Trophoblast cell (in vitro differentiated cells and primary cell): ENCODE measurements around the gene KCMF1. TPM values are rescaled to one million over a fixed set of nuclear protein-coding genes. Genes with fewer than 3 reads are reported as not detected.
A peak's percentile ranks its signal among the peaks of the same experiment; 100 is the strongest.

Experiments
- DNase-seq, 2 donors: peaks; one replicate each; pipeline ENCODE4 v3.0.0-alpha.2; 2016
- H2AFZ ChIP-seq: 2 replicates; pipeline ENCODE4 v1.6.1; 2013; ENCODE audit warnings: low read length, moderate library complexity, mild to moderate bottlenecking; ENCODE audit not compliant: insufficient read depth, poor library complexity
- H2AK5ac ChIP-seq: 2 replicates; pipeline ENCODE4 v1.6.1; 2013; ENCODE audit warnings: mild to moderate bottlenecking, low read length
- H2BK120ac ChIP-seq: 2 replicates; pipeline ENCODE4 v1.6.1; 2013; ENCODE audit warnings: low read length, mild to moderate bottlenecking, moderate library complexity; ENCODE audit not compliant: insufficient read depth, poor library complexity
- H2BK12ac ChIP-seq: 2 replicates; pipeline ENCODE4 v1.6.1; 2013; ENCODE audit warnings: mild to moderate bottlenecking, low read length, moderate library complexity
- H2BK5ac ChIP-seq: 2 replicates; pipeline ENCODE4 v1.6.1; 2013; ENCODE audit warnings: low read length, low read depth, moderate library complexity, mild to moderate bottlenecking; ENCODE audit not compliant: poor library complexity
- H3K14ac ChIP-seq: 2 replicates; pipeline ENCODE4 v1.6.1; 2013; ENCODE audit warnings: mild to moderate bottlenecking, low read length
- H3K18ac ChIP-seq: 2 replicates; pipeline ENCODE4 v1.6.1; 2013; ENCODE audit warnings: mild to moderate bottlenecking, low read length
- H3K23ac ChIP-seq: 2 replicates; pipeline ENCODE4 v1.6.1; 2013; ENCODE audit warnings: low read length
- H3K27ac ChIP-seq: 2 replicates; pipeline ENCODE4 v1.5.1; 2013; ENCODE audit warnings: low read depth, mild to moderate bottlenecking, inconsistent platforms, low read length, moderate library complexity
- H3K27me3 ChIP-seq: 2 replicates; pipeline ENCODE4 v1.6.1; 2013; ENCODE audit warnings: inconsistent platforms, mild to moderate bottlenecking, low read length, moderate library complexity; ENCODE audit not compliant: insufficient read depth
- H3K36me3 ChIP-seq, 2 experiments: 1 replicate in 1 of 2; 2 replicates in 1 of 2; pipeline ENCODE4 v1.6.1; 2013; ENCODE audit warnings: low read length in 2 of 2, mild to moderate bottlenecking in 2 of 2, moderate library complexity in 1 of 2; ENCODE audit not compliant: insufficient read depth in 2 of 2, control insufficient read depth in 1 of 2
- H3K4ac ChIP-seq: 2 replicates; pipeline ENCODE4 v1.6.1; 2013; ENCODE audit warnings: low read depth, mild to moderate bottlenecking, low read length, moderate library complexity
- H3K4me1 ChIP-seq, 2 experiments: 1 replicate in 1 of 2; 2 replicates in 1 of 2; pipeline ENCODE4 v1.6.1; 2013; ENCODE audit warnings: low read length in 2 of 2, mild to moderate bottlenecking in 2 of 2, moderate library complexity in 1 of 2; ENCODE audit not compliant: insufficient read depth in 2 of 2, control insufficient read depth in 1 of 2
- H3K4me2 ChIP-seq: 2 replicates; pipeline ENCODE4 v1.6.1; 2013; ENCODE audit warnings: inconsistent platforms, mild to moderate bottlenecking, low read length, moderate library complexity
- H3K4me3 ChIP-seq: 2 replicates; pipeline ENCODE4 v1.5.1; 2013; ENCODE audit warnings: mild to moderate bottlenecking, low read depth, low read length, inconsistent platforms
- H3K79me1 ChIP-seq: one replicate; pipeline ENCODE4 v1.6.1; 2013; ENCODE audit warnings: low read length
- H3K79me2 ChIP-seq: 2 replicates; pipeline ENCODE4 v1.6.1; 2013; ENCODE audit warnings: low read length, mild to moderate bottlenecking; ENCODE audit not compliant: control insufficient read depth, insufficient read depth, poor library complexity
- H3K9ac ChIP-seq: 2 replicates; pipeline ENCODE4 v1.6.1; 2013; ENCODE audit warnings: mild to moderate bottlenecking, low read length
- H3K9me3 ChIP-seq: 2 replicates; pipeline ENCODE4 v1.6.1; 2013; ENCODE audit warnings: low read depth, mild to moderate bottlenecking, control low read depth, inconsistent platforms, low read length; ENCODE audit not compliant: insufficient read depth
- H4K12ac ChIP-seq: 2 replicates; pipeline ENCODE4 v1.6.1; 2013; ENCODE audit warnings: low read depth, mild to moderate bottlenecking, low read length, moderate library complexity
- H4K8ac ChIP-seq: 2 replicates; pipeline ENCODE4 v1.6.1; 2013; ENCODE audit warnings: low read depth, mild to moderate bottlenecking, low read length, moderate library complexity
- H4K91ac ChIP-seq: one replicate; pipeline ENCODE4 v1.6.1; 2013; ENCODE audit warnings: low read depth, mild to moderate bottlenecking, low read length, moderate library complexity
- WGBS: extraction: QIAGEN DNeasy Blood & Tissue Kit; methylation state at CpG from one replicate; pipeline ENCODE4 v1.1.7; 2013; ENCODE audit warnings: missing lambda C conversion rate; ENCODE audit not compliant: insufficient read length, insufficient coverage; ENCODE audit errors: extremely low coverage; 5-methylcytosine and 5-hydroxymethylcytosine counted together
- polyA plus RNA-seq: library from polyadenylated mRNA; stranded (reverse); fragments of 200-250 nt; gene quantifications from 2 replicates; pipeline ENCODE4 v1.2.3, GENCODE V29; 2013

The KCMF1 gene
- 43.3 and 44.7 TPM in 2 replicates for polyA plus RNA-seq

GRCh38 chr2:84970868-84971509, at the start of gene KCMF1:
KCMF1 (plus strand) TSS chr2:84971161; CDS start chr2:84971452, 291 bp downstream.
- peak within 1 kb of the TSS; percentile 93 for H3K18ac ChIP-seq
- H3K4me1 ChIP-seq, result no peaks in the 10 kb centered on the region
- H2BK120ac ChIP-seq, result peak within 1 kb of the TSS; percentile 83
- H3K14ac ChIP-seq, result peak within 1 kb of the TSS; percentile 99
- peak within 1 kb of the TSS; percentile 94 for H2AK5ac ChIP-seq
- H4K12ac ChIP-seq, result peak within 1 kb of the TSS; percentile 83
- H3K27ac ChIP-seq, result peak within 1 kb of the TSS; percentile 99
- peaks cover 3 to 4% of the 10 kb centered on the region in 2 experiments for H3K36me3 ChIP-seq
- peak within 1 kb of the TSS; percentile 87 for H2AFZ ChIP-seq
- H2BK12ac ChIP-seq, result peak within 1 kb of the TSS; percentile 89
- peak within 1 kb of the TSS; percentile 95 for H3K9ac ChIP-seq
- no peak within 1 kb of the TSS for H3K23ac ChIP-seq
- H3K79me2 ChIP-seq, result peaks cover 22% of the 10 kb centered on the region
- peak within 1 kb of the TSS; percentile 87 for H3K4me3 ChIP-seq
- DNase-seq, result peak; percentile 30 to 64
- peak within 1 kb of the TSS; percentile 90 for H3K4ac ChIP-seq
- no peaks in the 10 kb centered on the region for H3K9me3 ChIP-seq
- H2BK5ac ChIP-seq, result peak within 1 kb of the TSS; percentile 98
- H3K79me1 ChIP-seq, result peaks cover 15% of the 10 kb centered on the region
- peak within 1 kb of the TSS; percentile 98 for H4K91ac ChIP-seq
- no CpG with 5 or more reads among the region's 102 CpGs for WGBS
- peak within 1 kb of the TSS; percentile 84 for H4K8ac ChIP-seq
- H3K27me3 ChIP-seq, result no peaks in the 10 kb centered on the region
- H3K4me2 ChIP-seq, result peak within 1 kb of the TSS; percentile 96

- no peak overlapping the region for H3K4me3 ChIP-seq
- H2AFZ ChIP-seq, result no peak overlapping the region
- H3K23ac ChIP-seq, result no peak overlapping the region
- no peak overlapping the region for H3K14ac ChIP-seq
- no peak overlapping the region for H3K18ac ChIP-seq
- no peak overlapping the region for H2BK120ac ChIP-seq
- peaks cover 7% of the 10 kb centered on the region in 2 experiments for H3K4me1 ChIP-seq
- no peak for DNase-seq
- H4K91ac ChIP-seq, result no peak overlapping the region
- peaks cover 5% of the 10 kb centered on the region for H3K79me1 ChIP-seq
- no peaks in the 10 kb centered on the region for H3K36me3 ChIP-seq
- no peak overlapping the region for H2AK5ac ChIP-seq
- H4K12ac ChIP-seq, result no peak overlapping the region
- no peak overlapping the region for H2BK12ac ChIP-seq
- H3K27me3 ChIP-seq, result no peaks in the 10 kb centered on the region
- H3K4ac ChIP-seq, result no peak overlapping the region
- no peak overlapping the region for H2BK5ac ChIP-seq
- H4K8ac ChIP-seq, result no peak overlapping the region
- no peak overlapping the region for H3K27ac ChIP-seq
- H3K4me2 ChIP-seq, result no peak overlapping the region
- no peaks in the 10 kb centered on the region for H3K9me3 ChIP-seq
- no peak overlapping the region for H3K9ac ChIP-seq
- no peaks in the 10 kb centered on the region for H3K79me2 ChIP-seq
These were observed 48.0 kb upstream of the KCMF1 start for GRCh38 chr2:84923009-84923408.

GRCh38 chr2:84924173-84925106, 46.5 kb upstream of the KCMF1 start:
- Histone ChIP-seq H3K14ac (no peak overlapping the region), H3K4me3 (no peak overlapping the region), H3K4me1 (peaks cover 4 to 7% of the 10 kb centered on the region in 2 experiments), H3K27me3 (no peaks in the 10 kb centered on the region), H3K9me3 (no peaks in the 10 kb centered on the region), H4K12ac (no peak overlapping the region), H2BK12ac (no peak overlapping the region), H3K79me1 (peaks cover 4% of the 10 kb centered on the region), H3K36me3 (no peaks in the 10 kb centered on the region), H2BK5ac (no peak overlapping the region), H3K23ac (no peak overlapping the region), H4K91ac (no peak overlapping the region), H3K4ac (no peak overlapping the region), H2AK5ac (no peak overlapping the region), H3K4me2 (no peak overlapping the region), H2BK120ac (no peak overlapping the region), H3K18ac (no peak overlapping the region), H2AFZ (no peak overlapping the region), H4K8ac (no peak overlapping the region), H3K27ac (no peak overlapping the region), H3K9ac (no peak overlapping the region), H3K79me2 (no peaks in the 10 kb centered on the region)
- WGBS, result no CpG with 5 or more reads among the region's 9 CpGs
- no peak for DNase-seq

GRCh38 chr2:84925336-84925723, 45.6 kb upstream of the KCMF1 start:
- no peak overlapping the region for H3K4ac ChIP-seq
- no peak overlapping the region for H2AFZ ChIP-seq
- H2BK120ac ChIP-seq, result no peak overlapping the region
- H3K4me2 ChIP-seq, result no peak overlapping the region
- H4K8ac ChIP-seq, result peak overlapping the region; percentile 26
- whole genome bisulfite sequencing, result no CpG with 5 or more reads among the region's 2 CpGs
- H3K27me3 ChIP-seq, result no peaks in the 10 kb centered on the region
- peaks cover under 1% of the 10 kb centered on the region for H3K79me1 ChIP-seq
- no peaks in the 10 kb centered on the region for H3K79me2 ChIP-seq
- no peak overlapping the region for H3K9ac ChIP-seq
- H2AK5ac ChIP-seq, result peak overlapping the region; percentile 32
- no peaks in the 10 kb centered on the region for H3K36me3 ChIP-seq
- no peak overlapping the region for H4K91ac ChIP-seq
- H4K12ac ChIP-seq, result no peak overlapping the region
- H3K14ac ChIP-seq, result no peak overlapping the region
- DNase-seq, result no peak
- H3K4me3 ChIP-seq, result no peak overlapping the region
- H3K18ac ChIP-seq, result no peak overlapping the region
- peaks cover 4 to 5% of the 10 kb centered on the region in 2 experiments for H3K4me1 ChIP-seq
- H2BK12ac ChIP-seq, result peak overlapping the region; percentile 38
- H3K27ac ChIP-seq, result no peak overlapping the region
- H3K23ac ChIP-seq, result no peak overlapping the region
- no peaks in the 10 kb centered on the region for H3K9me3 ChIP-seq
- no peak overlapping the region for H2BK5ac ChIP-seq
